SKM-1 treated with dmso at 0.1 percent for 144 hours (cell line): Measurements from ENCODE around the gene METTL25B.

Source experiments
- DNase-seq: peaks from one replicate; lab custom pipeline; 2025; ENCODE audit not compliant: unreplicated experiment; lab: John Stamatoyannopoulos, UW

METTL25B gene

GRCh38 chr1:156725683-156726280, 2.5 kb upstream of the METTL25B start:
- DNase-seq: peak; percentile 99

GRCh38 chr1:156726549-156727226, 1.6 kb upstream of the METTL25B start:
- peak; percentile 83 for DNase-seq

- no peak for DNase-seq
Measured at GRCh38 chr1:156727492-156727891, 777 bp upstream of the METTL25B start.

- DNase-seq: peak; percentile 100
Measured at GRCh38 chr1:156728599-156729462, 562 bp downstream of the METTL25B start, which contains the start of gene ISG20L2. TSS of gene ISG20L2 (minus strand) at chr1:156728766. CDS start at chr1:156727652, 1,114 bp downstream.

GRCh38 chr1:156733989-156734584, 5.8 kb downstream of the METTL25B start:
- no peak for DNase-seq

GRCh38 chr1:156738407-156738806, 10.1 kb downstream of the METTL25B start:
- DNase-seq: no peak

- no peak for DNase-seq
Measured at GRCh38 chr1:156738916-156739315, 10.6 kb downstream of the METTL25B start.

- peak; percentile 47 for DNase-seq
Measured at GRCh38 chr1:156740237-156740740, 12.0 kb downstream of the METTL25B start.

- peak; percentile 100 for DNase-seq
Measured at GRCh38 chr1:156740741-156741480, 12.6 kb downstream of the METTL25B start, which contains the start of gene MRPL24. TSS of gene MRPL24 (minus strand) at chr1:156741088. CDS start at chr1:156738704, 2,384 bp downstream.

- DNase-seq: no peak
Measured at GRCh38 chr1:156741481-156741983, 13.3 kb downstream of the METTL25B start.

GRCh38 chr1:156742017-156742416, 13.7 kb downstream of the METTL25B start:
- no peak for DNase-seq

GRCh38 chr1:156742801-156743200, 14.5 kb downstream of the METTL25B start:
- no peak for DNase-seq

GRCh38 chr1:156743367-156744302, 15.4 kb downstream of the METTL25B start:
- no peak for DNase-seq

- no peak for DNase-seq
Measured at GRCh38 chr1:156744344-156744743, 16.1 kb downstream of the METTL25B start.

- no peak for DNase-seq
Measured at GRCh38 chr1:156744786-156745419, 16.6 kb downstream of the METTL25B start.

- DNase-seq: no peak
Measured at GRCh38 chr1:156745881-156746280, 17.6 kb downstream of the METTL25B start.

- no peak for DNase-seq
Measured at GRCh38 chr1:156746406-156746727, 18.1 kb downstream of the METTL25B start.

GRCh38 chr1:156746728-156747631, 18.7 kb downstream of the METTL25B start:
- peak; percentile 44 for DNase-seq
